NCI-H1417 (cell line): Measurements from ENCODE around the gene SLC25A25.
"Not testable (repeated sequence)": the region's sequence is repeated elsewhere in the genome, so short reads cannot be mapped to it uniquely, and the experiment has no call there.

Experiments
- DNase-seq, 3 experiments: peaks; one replicate each; lab custom pipeline; 2025; lab: John Stamatoyannopoulos, UW

SLC25A25 gene

GRCh38 chr9:128124873-128125579, 57.0 kb downstream of the SLC25A25 start:
- DNase-seq: peak in 1 of 3 experiments; percentile 45

GRCh38 chr9:128125580-128126354, 57.7 kb downstream of the SLC25A25 start:
- DNase-seq: no peak

- peak; percentile 78 to 96 (median 94) for DNase-seq
Observed at GRCh38 chr9:128127568-128127989, 59.5 kb downstream of the SLC25A25 start, which contains the start of gene PTGES2. PTGES2 (minus strand) TSS chr9:128127729; CDS start chr9:128127717, 12 bp downstream.

- peak; percentile 75 to 98 (median 97) for DNase-seq
Observed at GRCh38 chr9:128127990-128128835, 60.2 kb downstream of the SLC25A25 start.

DNA sequence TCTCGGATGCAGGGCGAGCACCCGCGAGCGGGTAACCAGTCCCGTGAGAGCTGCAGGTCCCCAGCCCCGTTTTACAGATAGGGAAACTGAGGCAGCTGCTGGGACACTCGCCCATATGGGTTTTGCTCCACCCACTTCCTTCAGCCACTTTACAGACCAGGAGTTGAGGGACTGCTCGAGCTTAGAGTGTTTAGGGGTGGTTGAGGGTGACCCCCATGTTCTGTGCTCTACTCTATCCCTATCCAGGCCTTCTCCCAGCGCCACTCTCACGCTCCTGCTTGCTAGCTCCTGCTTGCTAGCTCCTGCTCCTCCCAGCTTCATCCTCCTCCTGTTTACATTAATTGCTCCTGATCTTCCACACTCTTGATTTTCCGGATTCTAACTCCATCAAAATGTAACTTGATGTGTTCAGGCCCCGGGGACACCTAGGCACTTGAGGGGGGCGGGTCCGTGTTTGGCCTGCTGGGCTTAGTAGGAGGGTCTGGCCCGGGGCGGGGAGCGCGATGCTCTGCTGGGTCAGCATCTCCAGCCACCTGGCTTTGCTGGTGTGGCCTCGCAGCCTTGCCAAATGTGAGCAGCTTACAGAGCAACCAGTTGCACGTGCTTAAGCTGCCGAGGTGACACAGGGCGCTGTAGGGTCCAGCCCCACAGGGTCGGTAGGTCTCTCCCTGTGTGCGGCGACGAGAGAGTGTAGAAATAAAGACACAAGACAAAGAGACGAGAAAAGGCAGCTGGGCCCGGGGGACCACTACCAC, 61.0 kb downstream of the SLC25A25 start:
- peak in 2 of 3 experiments; percentile 54 to 68 for DNase-seq

- not testable (repeated sequence) for DNase-seq
Observed at GRCh38 chr9:128129976-128130590, 62.1 kb downstream of the SLC25A25 start.

DNA sequence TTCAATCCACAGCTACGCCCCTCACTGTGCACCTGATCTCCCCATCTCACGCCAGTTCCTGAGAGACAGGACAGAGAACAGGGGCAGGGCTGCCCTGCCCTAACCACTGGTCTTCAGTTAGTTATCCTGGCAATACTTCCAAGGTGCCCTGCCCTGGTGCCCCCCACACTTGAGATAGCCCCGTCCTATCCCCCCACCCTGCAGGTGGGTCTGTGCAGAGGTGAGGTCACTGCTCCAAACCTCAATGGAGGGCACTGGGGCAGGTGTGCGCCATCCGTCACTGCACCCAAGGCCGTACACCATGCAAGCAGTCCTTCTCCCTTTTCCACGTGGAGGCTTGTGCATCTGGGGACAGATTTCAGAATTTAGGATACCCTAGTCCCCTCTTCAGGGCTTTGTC, 62.6 kb downstream of the SLC25A25 start:
- not testable (repeated sequence) for DNase-seq

DNA sequence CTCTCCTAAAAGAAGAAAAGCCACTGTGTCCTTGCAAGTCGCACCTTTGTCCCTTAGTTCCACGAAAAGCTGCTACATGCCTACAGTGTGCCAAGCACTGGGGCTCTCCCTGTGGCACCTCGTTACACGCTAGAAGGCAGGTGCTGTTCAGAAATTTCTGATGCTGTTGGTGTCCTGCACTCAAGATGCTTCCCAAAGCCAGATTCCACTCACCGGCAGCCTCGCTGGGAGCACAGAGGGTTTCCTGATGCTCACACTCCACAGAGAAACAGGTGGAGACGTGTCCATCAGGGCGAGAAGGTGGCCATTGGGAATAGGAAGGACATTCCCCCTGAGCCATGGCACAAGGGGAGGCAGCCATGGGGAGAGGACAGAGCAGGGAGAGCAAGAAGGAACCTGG, 63.3 kb downstream of the SLC25A25 start:
- not testable (repeated sequence) for DNase-seq

- DNase-seq: peak in 2 of 3 experiments; percentile 63 to 71
Observed at GRCh38 chr9:128132139-128132538, 64.1 kb downstream of the SLC25A25 start.

GRCh38 chr9:128135561-128135960, 67.5 kb downstream of the SLC25A25 start:
- DNase-seq: not testable (repeated sequence)

DNA sequence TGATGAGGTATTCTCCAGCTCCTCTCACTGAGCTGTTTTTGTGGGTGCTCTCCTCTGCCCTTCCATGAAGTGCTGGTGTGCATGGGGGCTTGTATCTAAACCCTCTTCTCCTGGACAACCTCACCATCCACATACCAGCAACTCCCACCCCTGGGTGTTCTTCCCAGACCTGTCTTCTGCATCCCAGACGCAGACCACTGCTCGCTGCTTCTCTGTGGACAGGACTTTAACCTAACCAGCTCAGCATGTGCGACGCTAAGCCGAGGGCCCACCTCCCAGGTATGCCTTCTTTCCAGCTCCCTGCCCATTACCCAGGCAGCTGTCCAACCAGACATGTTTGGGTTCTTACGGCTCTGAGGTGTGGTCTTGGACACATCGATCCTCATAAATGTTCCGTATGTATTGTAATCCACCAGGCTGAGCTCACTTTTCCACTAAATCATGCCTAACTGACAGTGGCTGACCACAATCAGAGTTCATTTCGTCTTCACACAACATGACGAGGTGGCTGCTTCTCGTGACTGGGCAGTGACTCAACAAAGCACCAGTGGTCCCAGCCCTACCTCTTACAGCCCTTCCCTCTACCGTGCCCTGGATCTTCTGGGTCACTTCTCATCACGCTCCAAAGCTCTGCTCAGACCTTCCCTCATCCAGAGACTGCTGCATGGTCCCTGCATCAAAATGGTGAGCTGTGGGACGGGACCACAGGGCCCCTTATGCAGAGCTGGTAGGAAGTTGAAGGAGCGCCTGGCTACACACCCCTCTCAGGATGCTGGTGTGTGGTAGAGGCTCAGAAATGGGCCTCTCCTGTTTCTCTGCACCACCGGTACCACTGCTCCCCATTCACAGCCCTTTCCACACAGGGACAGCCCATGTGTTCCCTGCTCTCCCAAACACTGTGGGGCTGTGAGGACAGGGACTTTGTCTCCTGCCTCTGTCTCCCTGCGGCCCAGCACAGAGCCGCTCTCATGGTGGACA, 69.1 kb downstream of the SLC25A25 start:
- no peak for DNase-seq

DNA sequence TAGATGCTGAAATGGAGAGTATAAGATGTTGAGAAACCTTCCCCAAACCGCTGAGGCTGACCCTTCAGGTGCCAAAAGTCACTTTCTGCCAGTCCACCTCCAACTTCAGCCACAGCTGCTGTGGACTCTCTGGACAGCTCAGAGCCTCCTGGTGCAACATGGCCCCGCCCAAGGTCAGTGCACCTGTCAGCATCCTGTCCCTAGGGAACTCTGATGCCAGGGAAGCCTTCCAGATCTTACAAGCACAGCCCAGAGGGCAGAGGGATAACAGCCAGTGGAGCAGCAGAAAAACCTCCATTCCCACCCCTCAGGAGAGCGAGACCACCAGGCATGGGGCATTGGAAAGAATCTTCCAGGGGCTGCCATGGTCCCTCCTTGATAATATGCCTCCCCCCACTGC, 70.0 kb downstream of the SLC25A25 start:
- DNase-seq: no peak

DNA sequence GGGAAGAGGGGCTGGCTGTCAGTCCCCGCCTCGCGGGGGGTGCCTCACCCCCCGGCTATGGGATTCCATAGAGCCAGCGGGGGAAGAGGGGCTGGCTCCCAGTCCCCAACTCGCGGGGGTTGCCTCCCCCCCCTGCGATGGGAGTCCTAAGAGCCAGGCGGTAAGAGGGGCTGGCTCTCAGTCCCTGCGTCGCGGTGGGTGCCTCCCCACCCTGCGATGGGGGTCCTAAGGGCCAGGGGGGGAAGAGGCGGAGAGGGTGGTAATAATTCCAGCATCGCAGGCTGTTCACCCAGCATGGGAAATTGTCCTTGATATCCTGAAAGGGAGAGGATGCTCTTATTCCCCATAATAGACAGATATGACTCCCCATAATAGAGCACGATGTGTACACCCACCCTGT, 71.6 kb downstream of the SLC25A25 start:
- no peak for DNase-seq

DNA sequence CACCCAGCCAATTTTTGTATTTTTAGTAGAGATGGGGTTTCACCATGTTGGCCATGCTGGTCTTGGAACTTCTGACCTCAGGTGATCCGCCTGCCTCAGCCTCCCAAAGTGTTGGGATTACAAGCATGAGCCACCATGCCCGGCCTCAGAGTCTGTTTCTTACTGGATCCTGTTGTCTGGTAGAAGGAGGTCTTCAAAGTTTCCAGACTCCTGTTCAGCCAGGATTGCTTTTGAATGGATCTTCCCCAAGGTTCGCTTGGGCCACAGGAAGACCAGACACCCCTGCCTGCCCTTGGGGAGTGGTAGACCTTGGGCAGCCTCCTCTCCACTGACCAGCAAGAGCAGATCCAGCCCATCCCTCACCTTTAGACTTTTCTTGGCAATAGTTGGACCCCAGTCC, 73.6 kb downstream of the SLC25A25 start:
- no peak for DNase-seq

DNA sequence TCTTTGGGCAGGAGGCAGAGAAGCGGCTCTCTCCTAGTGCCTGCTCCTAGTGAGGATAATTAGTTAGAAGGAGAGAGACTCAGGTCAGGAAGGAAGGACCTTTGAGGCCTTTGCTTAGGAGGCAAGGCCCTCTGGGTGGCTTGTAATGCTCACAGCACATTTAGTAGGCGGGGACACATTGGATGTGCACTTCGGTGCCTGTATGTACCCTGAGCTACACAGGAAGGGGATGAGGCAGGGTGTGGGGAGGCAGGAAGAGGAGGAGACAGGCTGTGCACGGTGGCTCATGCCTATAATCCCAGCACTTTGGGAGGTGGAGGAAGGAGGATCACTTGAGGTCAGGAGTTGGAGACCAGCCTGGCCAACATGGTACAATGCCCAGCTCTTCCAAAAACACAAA, 74.0 kb downstream of the SLC25A25 start:
- no peak for DNase-seq

- DNase-seq: no peak
Observed at GRCh38 chr9:128142596-128142995, 74.6 kb downstream of the SLC25A25 start.

DNA sequence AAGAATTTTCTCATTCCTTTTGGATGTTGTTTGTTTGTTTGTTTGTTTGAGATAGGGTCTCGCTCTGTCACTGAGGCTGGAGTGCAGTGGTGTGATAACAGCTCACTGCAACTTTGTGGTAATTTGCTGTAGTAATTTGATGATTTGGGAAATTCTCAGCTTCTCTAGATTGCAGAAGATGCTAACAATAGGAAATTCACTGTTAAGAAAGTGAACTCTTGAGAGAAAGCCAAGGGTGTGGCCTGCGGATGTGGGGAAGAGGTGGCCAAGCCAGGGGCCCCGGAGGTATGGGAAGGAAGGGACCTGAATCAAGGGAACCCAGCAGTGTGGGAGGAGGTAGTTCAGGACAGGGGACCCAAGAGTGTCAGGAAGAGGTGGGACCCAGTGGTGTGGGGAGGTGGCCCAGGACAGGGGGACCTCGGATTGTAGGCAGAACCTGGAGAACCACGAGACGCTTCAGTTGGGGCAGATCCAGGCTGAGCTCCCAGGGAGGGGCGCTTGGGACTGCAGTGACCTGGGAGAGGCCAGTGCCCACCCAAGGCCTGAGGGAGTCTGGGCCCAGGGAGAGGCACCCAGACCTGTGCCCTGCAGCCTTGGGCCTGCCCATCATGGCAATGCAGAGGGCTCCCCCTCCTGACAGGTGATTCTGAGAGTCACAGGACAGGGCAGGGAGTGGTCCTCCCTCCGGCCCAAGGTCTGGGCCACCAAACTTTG, 75.7 kb downstream of the SLC25A25 start:
- no peak for DNase-seq

DNA sequence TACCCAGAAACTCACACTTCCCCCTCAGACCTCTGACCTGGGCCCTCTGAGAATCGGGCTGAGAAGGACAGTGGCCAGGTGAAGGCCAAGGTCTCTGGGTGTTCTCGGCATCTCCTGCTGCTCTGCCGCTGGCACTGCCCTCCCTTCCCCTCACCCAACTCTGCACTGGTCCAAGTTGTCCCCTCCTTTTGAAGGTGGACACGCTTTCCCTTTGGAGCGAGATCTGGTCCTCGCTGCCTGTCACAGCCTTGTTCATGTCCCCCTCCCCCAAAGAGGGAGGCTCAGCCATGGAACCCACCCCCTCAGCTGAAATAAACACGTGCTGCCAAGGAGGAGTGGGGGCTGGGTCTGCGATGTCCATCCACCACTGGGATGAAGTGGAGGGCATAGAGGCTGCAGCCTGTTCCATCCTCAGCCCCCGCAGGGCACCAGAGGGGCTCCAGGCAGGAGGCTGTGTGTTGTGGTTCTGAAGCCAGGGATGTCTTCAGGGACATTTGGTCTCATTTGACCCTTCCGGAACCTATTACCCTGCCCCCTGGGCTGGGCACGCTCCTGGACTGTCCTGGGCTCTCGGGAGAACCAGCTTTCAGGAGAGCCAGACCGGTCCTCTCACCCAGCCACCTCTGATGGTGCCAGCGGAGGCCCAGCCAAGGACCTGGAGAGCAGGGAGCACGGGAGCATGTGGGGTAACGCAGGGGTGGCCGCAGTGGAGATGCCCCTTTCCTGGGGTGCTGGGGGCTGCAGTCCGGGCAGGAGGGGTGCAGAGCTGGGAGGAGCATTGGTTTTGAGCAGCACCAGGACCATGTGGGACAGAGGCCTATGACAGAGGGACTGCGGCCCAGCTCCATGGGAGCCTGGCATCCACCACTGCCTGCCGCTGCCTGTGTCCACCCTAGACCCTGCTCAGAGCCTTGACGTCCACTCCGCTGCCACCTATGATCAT, 76.5 kb downstream of the SLC25A25 start:
- no peak for DNase-seq
